MM.1S (cell line): Measurements from ENCODE around the gene TRIM72.

Experiments used
- CTCF ChIP-seq: fragments of 300-600 bp; sonication (generic); IDR thresholded peaks from 2 replicates; pipeline ENCODE4 v1.5.1; 2016; ENCODE audit warnings: antibody characterized with exemption, low read length, mixed read lengths
- EZH2 ChIP-seq: fragments of 300-600 bp; sonication (generic); optimal IDR thresholded peaks from 2 replicates; pipeline ENCODE3; 2017; ENCODE audit warnings: low read depth, mild to moderate bottlenecking, antibody characterized with exemption, low read length, mixed read lengths
- EZH2phosphoT487 ChIP-seq: fragments of 300-600 bp; sonication (generic); IDR thresholded peaks from 2 replicates; pipeline ENCODE4 v1.6.1; 2018; ENCODE audit warnings: antibody characterized with exemption, low read length

GRCh38 chr16:31194898-31195297 is 19.0 kb upstream of the TRIM72 start:
- TF ChIP-seq CTCF: no peak
- TF ChIP-seq EZH2: no peak
- TF ChIP-seq EZH2phosphoT487: no peak
